Bronchial epithelial cell (primary cell): ENCODE measurements around the gene ADD1. TPM values are rescaled to one million over a fixed set of nuclear protein-coding genes. Genes with fewer than 3 reads are reported as not detected.

Experiments used
- DNase-seq: peaks from one replicate; pipeline ENCODE4 v3.0.0-alpha.2; 2010; ENCODE audit warnings: low read depth
- FAIRE-seq: peaks from 2 replicates; lab custom pipeline; 2011; peaks lifted over from hg19 to GRCh38; lab: Jason Lieb, UNC
- H3K27me3 ChIP-seq: 2 replicates; pipeline ENCODE4 v1.5.1; 2011; ENCODE audit warnings: low read length; ENCODE audit not compliant: control insufficient read depth, insufficient read depth
- H3K36me3 ChIP-seq: 2 replicates; pipeline ENCODE4 v1.5.1; 2011; ENCODE audit warnings: low read length; ENCODE audit not compliant: control insufficient read depth, insufficient read depth
- H3K4me3 ChIP-seq: 2 replicates; pipeline ENCODE4 v1.5.1; 2011; ENCODE audit warnings: mild to moderate bottlenecking, low read depth, low read length, control low read depth
- total RNA-seq: library from RNA; depleted of rRNA; stranded (reverse); fragments of >200 nt; gene quantifications from 2 replicates; pipeline ENCODE4 v1.2.1, GENCODE V29; 2014
- TF ChIP-seq, protein P1 (sequence below): IDR thresholded peaks from 2 replicates; pipeline ENCODE4 v1.5.1; 2011; ENCODE audit warnings: mild to moderate bottlenecking, moderate library complexity, low read length, control low read depth, inconsistent platforms; ENCODE audit not compliant: insufficient read depth, severe bottlenecking

ADD1 gene
- total RNA-seq, 1 donor from 2014 or later, result 71.9 TPM

DNA sequence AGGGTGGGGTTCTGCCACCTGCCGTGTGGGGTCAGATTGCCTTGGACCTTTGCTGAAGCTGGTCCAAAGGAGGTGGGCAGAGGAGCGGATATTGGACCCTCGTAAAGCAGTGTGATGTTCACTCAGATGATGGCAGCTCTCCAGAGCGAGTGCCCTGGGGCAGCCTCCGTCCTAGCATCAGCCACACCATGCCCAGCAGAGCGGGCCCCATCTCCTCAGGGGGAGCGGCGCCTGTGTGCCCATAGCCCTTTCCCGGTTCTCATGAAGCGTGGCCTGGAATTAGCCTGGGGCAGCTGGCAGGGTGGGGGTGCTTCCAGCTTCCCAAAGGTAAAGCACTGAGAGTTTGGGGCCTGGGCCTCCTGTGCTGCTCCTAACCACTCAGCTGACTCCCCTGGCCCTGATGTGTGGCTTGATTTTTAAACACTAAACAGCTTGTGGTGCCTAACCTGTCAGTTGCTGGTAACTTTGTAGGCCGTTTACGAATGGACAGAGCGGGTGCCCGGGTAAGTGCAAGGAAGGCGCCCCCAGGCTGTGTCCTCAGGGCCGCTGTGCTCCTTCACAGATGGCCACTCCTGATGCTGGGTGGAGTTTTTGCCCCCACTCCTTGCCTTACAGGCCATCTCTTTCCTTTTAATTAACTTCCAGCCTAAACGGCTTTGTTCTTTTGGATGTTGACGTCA lies 83.5 kb downstream of the ADD1 start:
- TF ChIP-seq, protein P1, sequence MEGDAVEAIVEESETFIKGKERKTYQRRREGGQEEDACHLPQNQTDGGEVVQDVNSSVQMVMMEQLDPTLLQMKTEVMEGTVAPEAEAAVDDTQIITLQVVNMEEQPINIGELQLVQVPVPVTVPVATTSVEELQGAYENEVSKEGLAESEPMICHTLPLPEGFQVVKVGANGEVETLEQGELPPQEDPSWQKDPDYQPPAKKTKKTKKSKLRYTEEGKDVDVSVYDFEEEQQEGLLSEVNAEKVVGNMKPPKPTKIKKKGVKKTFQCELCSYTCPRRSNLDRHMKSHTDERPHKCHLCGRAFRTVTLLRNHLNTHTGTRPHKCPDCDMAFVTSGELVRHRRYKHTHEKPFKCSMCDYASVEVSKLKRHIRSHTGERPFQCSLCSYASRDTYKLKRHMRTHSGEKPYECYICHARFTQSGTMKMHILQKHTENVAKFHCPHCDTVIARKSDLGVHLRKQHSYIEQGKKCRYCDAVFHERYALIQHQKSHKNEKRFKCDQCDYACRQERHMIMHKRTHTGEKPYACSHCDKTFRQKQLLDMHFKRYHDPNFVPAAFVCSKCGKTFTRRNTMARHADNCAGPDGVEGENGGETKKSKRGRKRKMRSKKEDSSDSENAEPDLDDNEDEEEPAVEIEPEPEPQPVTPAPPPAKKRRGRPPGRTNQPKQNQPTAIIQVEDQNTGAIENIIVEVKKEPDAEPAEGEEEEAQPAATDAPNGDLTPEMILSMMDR, result no peak
- FAIRE-seq, result no peak
- peaks cover 43% of the 10 kb centered on the region for H3K36me3 ChIP-seq

DNA sequence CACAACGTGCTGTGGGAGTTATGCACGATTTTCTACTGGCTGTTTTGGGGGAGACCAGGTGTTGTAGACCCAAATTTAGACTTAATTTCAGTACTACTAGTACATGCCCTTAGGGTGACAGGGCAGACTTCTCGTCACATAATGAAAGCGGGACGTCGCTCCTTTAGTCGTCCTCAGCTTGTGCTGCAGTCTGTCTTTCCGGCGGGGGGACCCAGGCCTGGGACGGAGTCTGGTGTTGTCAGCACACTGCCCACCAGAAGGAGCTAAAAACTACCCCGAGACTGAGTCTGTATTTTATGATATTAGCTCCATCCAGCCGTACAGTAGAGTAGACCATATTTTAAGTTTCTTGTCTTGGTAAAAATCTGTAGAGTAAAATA lies 84.0 kb downstream of the ADD1 start:
- DNase-seq, result no peak
- FAIRE-seq, result no peak
- Histone ChIP-seq H3K36me3 (peaks cover 43% of the 10 kb centered on the region), H3K27me3 (no peaks in the 10 kb centered on the region), H3K4me3 (no peak overlapping the region)
- TF ChIP-seq, protein P1, result no peak

More for the DNA sequence above, 83.5 kb downstream of the ADD1 start:
- Histone ChIP-seq H3K27me3 (no peaks in the 10 kb centered on the region), H3K4me3 (no peak overlapping the region)
- DNase-seq, result no peak

DNA sequence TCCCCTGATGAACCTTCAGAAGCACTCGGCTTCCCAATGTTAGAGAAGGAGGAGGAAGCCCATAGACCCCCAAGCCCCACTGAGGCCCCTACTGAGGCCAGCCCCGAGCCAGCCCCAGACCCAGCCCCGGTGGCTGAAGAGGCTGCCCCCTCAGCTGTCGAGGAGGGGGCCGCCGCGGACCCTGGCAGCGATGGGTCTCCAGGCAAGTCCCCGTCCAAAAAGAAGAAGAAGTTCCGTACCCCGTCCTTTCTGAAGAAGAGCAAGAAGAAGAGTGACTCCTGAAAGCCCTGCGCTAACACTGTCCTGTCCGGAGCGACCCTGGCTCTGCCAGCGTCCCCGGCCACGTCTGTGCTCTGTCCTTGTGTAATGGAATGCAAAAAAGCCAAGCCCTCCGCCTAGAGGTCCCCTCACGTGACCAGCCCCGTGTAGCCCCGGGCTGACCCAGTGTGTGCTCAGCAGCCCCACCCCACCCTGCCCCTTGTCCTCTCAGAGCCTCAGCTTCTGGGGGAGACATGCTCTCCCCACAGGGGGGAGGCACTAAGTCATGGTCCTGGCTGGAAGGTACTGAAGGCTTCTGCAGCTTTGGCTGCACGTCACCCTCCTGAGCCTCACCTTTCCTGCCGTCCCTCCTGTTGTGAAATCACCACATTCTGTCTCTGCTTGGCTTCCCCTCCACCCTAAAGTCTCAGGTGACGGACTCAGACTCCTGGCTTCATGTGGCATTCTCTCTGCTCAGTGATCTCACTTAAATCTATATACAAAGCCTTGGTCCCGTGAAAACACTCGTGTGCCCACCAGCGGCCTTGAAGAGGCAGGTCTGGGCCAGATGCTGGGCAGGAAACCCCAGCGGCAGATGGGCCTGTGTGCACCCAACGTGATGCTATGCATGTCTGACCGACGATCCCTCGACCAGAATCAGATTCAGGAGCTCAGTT lies 84.9 kb downstream of the ADD1 start:
- no peak for DNase-seq
- TF ChIP-seq, protein P1, result no peak
- Histone ChIP-seq H3K36me3 (peaks cover 43% of the 10 kb centered on the region), H3K4me3 (no peak overlapping the region), H3K27me3 (no peaks in the 10 kb centered on the region)
- FAIRE-seq, result no peak

DNA sequence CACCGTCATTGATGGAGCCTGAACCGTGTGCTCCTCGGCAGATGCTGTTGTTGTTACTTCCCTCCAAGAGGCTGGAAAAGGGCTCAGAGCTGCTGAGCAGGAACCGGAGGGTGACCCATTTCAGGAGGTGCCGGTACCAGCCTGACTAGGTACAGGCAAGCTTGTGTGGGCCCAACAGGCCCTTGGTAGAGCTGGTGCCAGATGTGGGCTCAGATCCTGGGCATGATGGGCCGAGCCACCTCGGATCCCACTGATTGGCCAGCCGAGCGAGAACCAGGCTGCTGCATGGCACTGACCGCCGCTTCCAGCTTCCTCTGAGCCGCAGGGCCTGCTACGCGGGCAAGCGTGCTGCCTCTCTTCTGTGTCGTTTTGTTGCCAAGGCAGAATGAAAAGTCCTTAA lies 85.8 kb downstream of the ADD1 start:
- H3K36me3 ChIP-seq, result peaks cover 41% of the 10 kb centered on the region
- no peak for FAIRE-seq
- TF ChIP-seq, protein P1, result no peak

DNA sequence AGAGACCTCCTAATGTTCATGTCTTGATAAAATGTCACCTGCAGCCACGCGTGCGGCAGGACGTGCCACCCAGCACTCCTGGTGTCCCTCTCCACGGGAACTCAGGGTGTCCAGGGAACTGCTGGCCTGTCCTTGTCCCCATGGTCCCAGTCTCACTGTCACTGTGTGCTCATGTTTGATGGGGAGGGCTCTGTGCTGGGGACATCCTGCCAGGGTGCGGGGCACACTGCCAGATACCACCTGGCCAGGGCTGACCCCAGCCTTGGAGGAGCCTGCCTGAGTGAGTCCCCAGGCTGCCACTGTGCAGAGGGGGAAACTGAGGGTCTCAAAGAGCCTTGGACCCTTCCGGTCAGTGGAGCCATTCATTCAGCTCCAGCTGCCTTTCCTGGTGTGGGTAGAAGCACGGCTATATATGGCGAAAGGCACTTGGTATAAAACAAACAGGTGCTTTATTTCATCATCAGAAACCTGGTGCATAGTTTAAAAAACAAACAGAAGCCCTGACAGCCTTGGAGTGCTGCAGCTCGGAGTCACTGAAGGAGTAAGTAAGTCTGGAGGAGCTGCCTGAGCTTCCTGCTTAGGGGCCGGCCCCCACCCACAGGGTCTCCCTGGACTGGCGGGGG lies 86.6 kb downstream of the ADD1 start:
- Histone ChIP-seq H3K36me3 (peaks cover 36% of the 10 kb centered on the region), H3K27me3 (no peaks in the 10 kb centered on the region), H3K4me3 (no peak overlapping the region)
- FAIRE-seq (no peak), DNase-seq (no peak)
- TF ChIP-seq, protein P1, result no peak

More for the DNA sequence above, 85.8 kb downstream of the ADD1 start:
- no peak overlapping the region for H3K4me3 ChIP-seq
- DNase-seq, result no peak
- no peaks in the 10 kb centered on the region for H3K27me3 ChIP-seq
